Measurements from ENCODE around the gene DNAJC7.
A peak's percentile ranks its signal among the peaks of the same experiment; 100 is the strongest.

Gene DNAJC7

GRCh38 chr17:42059815-42060214 lies 42.6 kb upstream of the DNAJC7 start:
- H3K27ac ChIP-seq = no peak overlapping the region

DNA sequence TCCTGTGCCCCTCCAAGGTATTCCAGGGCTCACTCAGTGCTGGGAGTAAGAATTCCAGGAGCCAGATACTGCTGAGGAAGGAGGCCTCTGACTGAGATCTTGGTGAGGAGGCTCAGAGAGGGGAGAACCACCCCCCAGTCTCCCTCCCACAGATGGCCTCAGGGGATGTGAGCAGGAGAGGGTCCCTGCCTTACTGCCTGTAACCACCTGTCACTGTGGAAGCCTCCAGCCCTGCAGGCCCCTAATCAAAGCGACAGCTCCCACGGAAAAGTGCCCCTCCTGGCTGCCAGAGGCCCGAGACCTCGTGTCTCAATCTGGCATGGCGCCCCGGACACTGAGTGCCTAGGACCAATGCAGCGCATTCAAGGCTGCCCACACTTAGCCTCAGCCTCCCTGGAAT lies 40.8 kb upstream of the DNAJC7 start:
- H3K27me3 ChIP-seq (ENCODE audit: insufficient read depth, low read depth, severe bottlenecking) = no peaks in the 10 kb centered on the region
- no peak overlapping the region for H3K4me3 ChIP-seq (ENCODE audit: low read depth, low read length)
- TF ChIP-seq, protein P1, sequence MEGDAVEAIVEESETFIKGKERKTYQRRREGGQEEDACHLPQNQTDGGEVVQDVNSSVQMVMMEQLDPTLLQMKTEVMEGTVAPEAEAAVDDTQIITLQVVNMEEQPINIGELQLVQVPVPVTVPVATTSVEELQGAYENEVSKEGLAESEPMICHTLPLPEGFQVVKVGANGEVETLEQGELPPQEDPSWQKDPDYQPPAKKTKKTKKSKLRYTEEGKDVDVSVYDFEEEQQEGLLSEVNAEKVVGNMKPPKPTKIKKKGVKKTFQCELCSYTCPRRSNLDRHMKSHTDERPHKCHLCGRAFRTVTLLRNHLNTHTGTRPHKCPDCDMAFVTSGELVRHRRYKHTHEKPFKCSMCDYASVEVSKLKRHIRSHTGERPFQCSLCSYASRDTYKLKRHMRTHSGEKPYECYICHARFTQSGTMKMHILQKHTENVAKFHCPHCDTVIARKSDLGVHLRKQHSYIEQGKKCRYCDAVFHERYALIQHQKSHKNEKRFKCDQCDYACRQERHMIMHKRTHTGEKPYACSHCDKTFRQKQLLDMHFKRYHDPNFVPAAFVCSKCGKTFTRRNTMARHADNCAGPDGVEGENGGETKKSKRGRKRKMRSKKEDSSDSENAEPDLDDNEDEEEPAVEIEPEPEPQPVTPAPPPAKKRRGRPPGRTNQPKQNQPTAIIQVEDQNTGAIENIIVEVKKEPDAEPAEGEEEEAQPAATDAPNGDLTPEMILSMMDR (IDR thresholded peaks at IDR 0.05; ENCODE audit: low read depth, low read length) = no peak
- no peaks in the 10 kb centered on the region for H3K36me3 ChIP-seq
- no peaks in the 10 kb centered on the region for H3K9me3 ChIP-seq (ENCODE audit: severe bottlenecking)
- no peak overlapping the region for H3K27ac ChIP-seq
- peak; percentile 41 for DNase-seq

More at GRCh38 chr17:42059815-42060214, 42.6 kb upstream of the DNAJC7 start:
- no peaks in the 10 kb centered on the region for H3K9me3 ChIP-seq (ENCODE audit: severe bottlenecking)
- H3K4me3 ChIP-seq (ENCODE audit: low read depth, low read length) = no peak overlapping the region
- DNase-seq = no peak
- H3K27me3 ChIP-seq (ENCODE audit: insufficient read depth, low read depth, severe bottlenecking) = no peaks in the 10 kb centered on the region
- TF ChIP-seq, protein P1 (IDR thresholded peaks at IDR 0.05; ENCODE audit: low read depth, low read length) = no peak
- H3K36me3 ChIP-seq = no peaks in the 10 kb centered on the region

DNA sequence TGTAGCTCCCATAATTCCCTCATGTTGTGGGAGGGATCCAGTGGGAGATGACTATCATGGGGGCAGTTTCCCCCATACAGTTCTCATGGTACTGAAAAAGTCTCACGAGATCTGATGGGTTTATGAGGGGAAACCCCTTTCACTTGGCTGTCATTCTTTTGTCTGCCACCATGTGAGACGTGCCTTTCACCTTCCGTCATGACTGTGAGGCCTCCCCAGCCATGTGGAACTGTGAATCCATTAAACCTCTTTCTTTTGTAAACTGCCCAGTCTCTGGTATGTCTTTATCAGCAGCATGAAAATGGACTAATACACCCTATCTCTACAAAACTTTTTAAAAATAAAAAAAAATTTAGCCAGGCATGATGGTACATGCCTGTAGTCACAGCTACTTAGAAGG lies 39.4 kb upstream of the DNAJC7 start:
- DNase-seq = no peak
- TF ChIP-seq, protein P1 (IDR thresholded peaks at IDR 0.05; ENCODE audit: low read depth, low read length) = no peak
- H3K36me3 ChIP-seq = no peaks in the 10 kb centered on the region; the same call in 1 of the 2 replicates

DNA sequence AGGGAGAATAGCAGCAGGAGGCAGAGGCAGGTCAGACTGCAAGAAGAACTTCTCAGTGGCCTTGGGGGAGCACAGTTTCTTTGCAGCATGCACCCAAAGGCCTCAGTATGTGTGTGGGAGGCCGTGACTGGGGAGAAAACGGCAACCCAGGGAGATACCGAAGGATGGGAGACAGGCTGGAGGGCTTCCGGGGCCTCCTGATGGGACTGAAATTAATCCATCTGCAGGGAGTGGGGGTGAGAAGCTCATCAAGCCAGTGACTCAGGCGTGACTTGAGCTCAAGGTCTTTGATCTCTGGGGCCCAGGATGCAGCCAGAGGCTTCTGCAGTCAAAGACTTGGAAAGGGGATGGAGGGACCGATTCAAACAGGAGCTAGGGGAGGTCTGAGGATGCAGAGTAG lies 38.3 kb upstream of the DNAJC7 start:
- Histone ChIP-seq H3K27me3 (ENCODE audit: insufficient read depth, low read depth, severe bottlenecking) (no peaks in the 10 kb centered on the region), H3K4me3 (ENCODE audit: low read depth, low read length) (no peak overlapping the region), H3K36me3 (no peaks in the 10 kb centered on the region; the same call in 1 of the 2 replicates), H3K27ac (peak overlapping the region; percentile 17), H3K9me3 (ENCODE audit: severe bottlenecking) (no peaks in the 10 kb centered on the region)
- peak; percentile 83 for DNase-seq
- TF ChIP-seq, protein P1 (IDR thresholded peaks at IDR 0.05; ENCODE audit: low read depth, low read length) = no peak

More for the DNA sequence above, 39.4 kb upstream of the DNAJC7 start:
- Histone ChIP-seq H3K27ac (no peak overlapping the region), H3K9me3 (ENCODE audit: severe bottlenecking) (no peaks in the 10 kb centered on the region), H3K4me3 (ENCODE audit: low read depth, low read length) (no peak overlapping the region), H3K27me3 (ENCODE audit: insufficient read depth, low read depth, severe bottlenecking) (no peaks in the 10 kb centered on the region)

DNA sequence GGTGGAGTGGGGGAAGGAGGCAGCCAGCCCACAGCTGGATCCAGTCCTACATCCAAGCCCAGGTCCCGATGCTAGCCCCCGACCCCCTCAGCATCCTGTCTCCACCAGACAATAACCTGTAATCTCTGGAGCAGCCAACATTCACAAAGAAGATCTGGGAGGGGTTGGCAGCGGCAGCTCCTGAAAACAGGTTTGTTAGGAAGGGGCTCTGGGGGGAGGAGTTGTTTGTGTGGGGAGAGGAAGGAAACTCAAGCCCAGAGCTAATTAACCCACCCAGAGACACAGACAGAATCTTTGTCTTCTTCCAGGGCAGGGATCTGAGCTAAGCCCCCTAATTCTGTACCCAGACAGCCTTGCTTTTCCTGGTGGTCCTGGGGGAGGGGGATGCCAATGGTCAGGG lies 37.8 kb upstream of the DNAJC7 start:
- no peaks in the 10 kb centered on the region; the same call in 1 of the 2 replicates for H3K36me3 ChIP-seq
- no peak for DNase-seq

More for the DNA sequence above, 37.8 kb upstream of the DNAJC7 start:
- H3K9me3 ChIP-seq (ENCODE audit: severe bottlenecking) = no peaks in the 10 kb centered on the region
- H3K4me3 ChIP-seq (ENCODE audit: low read depth, low read length) = no peak overlapping the region
- H3K27me3 ChIP-seq (ENCODE audit: insufficient read depth, low read depth, severe bottlenecking) = no peaks in the 10 kb centered on the region
- H3K27ac ChIP-seq = peak overlapping the region; percentile 17
- TF ChIP-seq, protein P1 (IDR thresholded peaks at IDR 0.05; ENCODE audit: low read depth, low read length) = no peak

Data from WERI-Rb-1 (cell line).